K562 (cell line): ENCODE measurements around the gene EPHA10. TPM values are rescaled to one million over a fixed set of nuclear protein-coding genes. Genes with fewer than 3 reads are reported as not detected.

Source experiments
- FOXK2 ChIP-seq, 2 experiments: fragments of 450-650 bp; IDR thresholded peaks in 1 of 2; conservative IDR thresholded peaks in 1 of 2; 2 replicates each; pipeline ENCODE4 v1.6.1; 2016; ENCODE audit warnings: low read depth in 2 of 2, mild to moderate bottlenecking in 1 of 2
- KLF13 ChIP-seq: fragments of 450-650 bp; IDR thresholded peaks from 2 replicates; pipeline ENCODE4 v1.6.1; 2016; ENCODE audit warnings: missing genetic modification characterization, low read depth, mild to moderate bottlenecking, missing compliant biosample characterization, moderate library complexity, borderline replicate concordance
- SIX5 ChIP-seq, 2 experiments: IDR thresholded peaks; 2 replicates each; pipeline ENCODE4 v1.6.1; 2011; ENCODE audit warnings: low read length in 2 of 2, borderline replicate concordance in 1 of 2, low read depth in 1 of 2, mild to moderate bottlenecking in 1 of 2, moderate library complexity in 1 of 2; ENCODE audit not compliant: insufficient read depth in 1 of 2
- ZNF407 ChIP-seq: fragments of 450-650 bp; IDR thresholded peaks from 2 replicates; pipeline ENCODE4 v1.6.1; 2016; ENCODE audit warnings: low read depth
- ZNF449 ChIP-seq: fragments of 250-450 bp; sonication (Bioruptor Pico); IDR thresholded peaks from 2 replicates; pipeline ENCODE4 v1.8.0; 2022; ENCODE audit warnings: moderate library complexity, mild to moderate bottlenecking, inconsistent platforms
- polyA plus RNA-seq, 8 experiments: library from polyadenylated mRNA; depleted of rRNA in 4 of 8; stranded (reverse) in 5 of 8; unstranded in 3 of 8; fragments of >200 nt; fragmentation: Nextera tagmentation in 2 of 8; fragmentation: Illumina TruSeq in 1 of 8; extraction: Ambion mirVana in 2 of 8; extraction: Trizol in 1 of 8; gene quantifications; 2 replicates each; pipeline versions ENCODE4 v1.2.1 to v1.2.3, GENCODE V29; 2011 to 2014; ENCODE audit warnings: inconsistent platforms in 1 of 8, missing spikeins in 1 of 8
- total RNA-seq, 7 experiments: library from RNA; depleted of rRNA in 6 of 7; stranded (reverse); fragments of >200 nt in 6 of 7; fragmentation: Illumina TruSeq in 2 of 7; extraction: Trizol in 2 of 7; gene quantifications; 2 replicates each; pipeline versions ENCODE4 v1.2.1 to v1.2.3, GENCODE V29; 2011 to 2021; ENCODE audit warnings: low replicate concordance in 1 of 7

The EPHA10 gene
- total and polyA plus RNA-seq, 9 of the 15 experiments (the other 6 are each of a cell fraction or from before 2014, with no cell fraction given): 0.03 TPM; not detected in 8

GRCh38 chr1:37714689-37715088, 50.2 kb downstream of the EPHA10 start (continued):
- TF ChIP-seq ZNF449 (CRISPR knock-in tag) (no peak), SIX5 (IDR thresholded peaks at IDR 0.05; ENCODE audit: borderline replicate concordance in 1 of 2, insufficient read depth in 1 of 2, low read depth in 1 of 2, low read length in 2 of 2) (no peak), KLF13 (tag) (no peak), FOXK2 (conservative IDR thresholded peaks at IDR 0.05 in 1 of 2, IDR thresholded peaks at IDR 0.05 in 1 of 2; ENCODE audit: low read depth in 2 of 2) (no peak), ZNF407 (no peak)
